Glomerular endothelial cell (primary cell): ENCODE results near the gene DLG5. TPM values are rescaled to one million over a fixed set of nuclear protein-coding genes. Genes with fewer than 3 reads are reported as not detected.
A peak's percentile ranks its signal among the peaks of the same experiment; 100 is the strongest.

Experiments used
- DNase-seq: peaks from one replicate; pipeline ENCODE4 v3.0.0-alpha.2; 2011; ENCODE audit warnings: low read depth, low spot score; ENCODE audit errors: extremely low read depth
- total RNA-seq: library from RNA; depleted of rRNA; stranded (reverse); fragments of >200 nt; gene quantifications from 2 replicates; pipeline ENCODE4 v1.2.3, GENCODE V29; 2015

DLG5 gene
- total RNA-seq, 1 donor from 2014 or later = 13.1 TPM

DNA sequence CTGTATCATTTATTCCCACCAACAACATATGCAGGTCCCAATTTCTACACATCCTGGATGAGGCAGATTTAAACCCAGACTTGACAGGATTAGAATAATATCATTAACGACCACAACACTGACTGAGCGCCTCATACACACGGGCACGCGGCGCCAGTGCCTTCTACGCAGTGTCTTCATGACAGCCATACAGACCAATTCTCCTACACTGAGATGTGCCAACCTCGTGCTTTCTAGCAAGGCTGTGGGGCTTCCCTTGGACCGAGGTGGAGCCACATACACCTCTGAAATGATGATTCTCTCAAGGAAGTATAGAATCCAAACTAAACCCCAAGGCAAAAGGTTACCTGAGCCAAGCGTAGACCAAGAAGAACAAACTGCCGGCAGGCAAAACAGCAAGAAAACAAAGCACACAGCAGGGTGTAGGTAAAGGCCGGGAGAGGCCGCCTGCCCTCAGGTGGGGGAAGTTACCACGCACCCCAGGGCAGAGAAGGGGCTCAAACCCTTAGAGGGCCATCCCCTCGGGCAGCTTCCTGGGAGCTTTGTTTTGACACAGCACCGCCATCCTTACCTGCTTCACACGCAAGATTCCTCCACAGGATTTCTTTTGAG lies 75.8 kb downstream of the DLG5 start:
- DNase-seq = no peak

- DNase-seq = no peak
Observed at GRCh38 chr10:77849039-77849664, 77.4 kb downstream of the DLG5 start.

DNA sequence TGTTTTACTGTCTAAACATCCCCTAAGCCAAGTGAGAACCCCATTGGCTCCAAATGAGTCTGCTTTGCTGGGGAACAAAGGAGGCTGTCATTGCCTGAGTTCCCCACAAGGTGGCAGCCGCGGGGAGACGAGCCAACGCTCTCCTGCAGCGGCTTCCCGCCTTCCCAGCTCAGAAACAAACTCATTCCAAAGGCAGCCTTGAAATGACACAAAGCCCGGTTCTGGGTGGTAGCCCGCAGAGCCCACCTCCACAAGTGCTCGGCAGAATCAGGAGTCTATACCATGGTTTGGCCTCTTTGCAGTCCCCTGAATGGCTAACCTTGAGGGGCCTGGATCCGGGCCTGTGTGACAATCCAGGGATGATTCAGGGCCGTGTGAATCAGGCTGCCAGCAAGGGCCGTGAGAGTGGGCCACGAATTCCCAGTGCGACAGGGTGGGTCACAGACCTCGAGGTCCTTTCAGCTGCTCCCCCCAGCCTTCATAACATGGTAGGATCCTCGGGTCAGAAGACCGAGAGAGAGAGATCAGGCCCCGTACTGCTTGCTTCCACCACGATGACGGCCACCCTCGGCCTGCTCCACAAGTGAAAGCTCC lies 79.7 kb downstream of the DLG5 start:
- DNase-seq = peak; percentile 25

- DNase-seq = no peak
Observed at GRCh38 chr10:77845451-77845850, 81.1 kb downstream of the DLG5 start.

- peak; percentile 64 for DNase-seq
Observed at GRCh38 chr10:77844713-77845445, 81.7 kb downstream of the DLG5 start.

DNA sequence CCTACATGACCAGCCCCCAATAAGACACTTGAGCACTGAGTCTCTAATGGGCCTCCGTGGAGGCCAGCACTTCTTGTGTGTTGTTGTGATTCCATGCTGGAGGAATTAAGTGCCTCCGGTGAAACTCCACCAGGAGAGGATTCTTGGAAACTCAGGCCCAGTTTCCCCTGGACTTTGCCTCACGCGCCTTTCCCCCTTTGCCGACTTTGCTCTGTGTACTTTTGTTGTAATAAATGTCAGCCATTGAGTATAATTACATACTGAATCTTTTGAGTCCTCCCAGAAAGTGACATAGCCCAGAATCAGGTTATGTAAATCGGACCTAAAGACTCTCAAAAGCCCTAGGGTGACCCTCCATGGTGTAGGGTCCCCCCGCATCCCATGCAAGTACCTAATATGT lies 82.4 kb downstream of the DLG5 start:
- DNase-seq = no peak

- no peak for DNase-seq
Observed at GRCh38 chr10:77843264-77843663, 83.3 kb downstream of the DLG5 start.

- DNase-seq = no peak
Observed at GRCh38 chr10:77842652-77843212, 83.8 kb downstream of the DLG5 start.

GRCh38 chr10:77841711-77842375 lies 84.7 kb downstream of the DLG5 start:
- no peak for DNase-seq

- DNase-seq = no peak
Observed at GRCh38 chr10:77840636-77841035, 85.9 kb downstream of the DLG5 start.

DNA sequence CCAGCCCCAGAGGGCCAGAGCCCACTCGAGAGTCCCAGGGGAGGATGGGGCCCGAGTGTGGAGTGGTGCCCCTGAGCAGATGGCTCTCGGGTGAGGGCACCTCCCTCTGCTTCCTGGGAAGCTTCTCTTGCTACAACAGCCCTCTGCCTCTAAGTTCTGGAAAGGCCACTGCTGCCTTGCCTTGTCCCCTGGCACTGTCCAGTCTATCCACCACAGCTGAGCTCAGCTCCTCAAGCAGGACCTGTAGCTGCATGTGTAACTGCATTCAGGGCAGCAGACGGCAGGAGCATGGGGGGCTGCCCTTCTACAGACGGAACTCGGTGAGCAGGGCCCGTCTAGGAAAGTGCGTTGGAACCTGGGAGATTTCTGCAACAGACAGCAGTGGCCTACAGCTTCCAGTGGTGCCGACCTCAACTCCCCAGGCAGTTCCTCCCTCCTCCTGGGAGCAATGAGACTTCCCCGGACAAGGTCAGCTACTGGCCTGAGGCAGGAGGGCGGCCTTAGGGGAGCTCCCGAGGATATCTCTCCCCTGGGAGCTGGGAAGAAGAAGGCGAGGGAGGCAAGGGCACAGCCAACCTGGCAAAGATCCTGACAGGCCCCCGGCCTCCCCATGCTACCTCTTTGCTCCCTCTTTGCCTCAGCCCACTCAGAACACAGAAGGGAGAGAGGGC lies 88.5 kb downstream of the DLG5 start:
- no peak for DNase-seq

DNA sequence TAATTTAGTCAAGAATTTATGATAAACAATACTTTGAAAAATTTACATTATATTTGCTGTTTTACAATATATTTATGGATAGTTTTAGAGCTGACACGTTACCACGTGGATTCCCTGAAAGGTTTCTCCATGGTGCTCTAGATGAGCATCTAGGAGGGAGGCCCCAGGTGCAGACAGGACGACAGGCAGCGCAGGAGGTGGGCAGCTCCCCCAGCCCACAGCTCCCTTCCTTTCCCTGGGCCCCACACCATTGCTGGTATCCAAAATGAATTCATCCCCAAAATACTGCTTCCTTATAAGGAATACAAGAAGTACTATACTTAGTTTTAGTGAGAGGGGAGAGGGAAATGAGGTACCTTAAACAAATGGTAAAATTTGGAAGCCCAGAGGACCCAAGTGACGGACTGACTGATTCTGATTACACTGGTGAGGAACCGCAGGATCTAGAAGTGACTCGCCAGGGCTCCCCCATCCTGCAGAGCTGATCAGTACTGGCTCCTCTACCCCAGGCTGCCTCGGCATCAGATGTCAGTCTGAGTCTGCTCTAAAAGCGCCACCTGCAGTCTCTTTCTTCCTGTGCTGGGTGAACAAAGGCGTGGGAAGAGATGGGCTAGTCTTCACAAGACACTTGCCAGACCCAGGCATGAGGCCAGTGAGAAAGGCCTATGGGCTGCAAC lies 89.2 kb downstream of the DLG5 start:
- no peak for DNase-seq

DNA sequence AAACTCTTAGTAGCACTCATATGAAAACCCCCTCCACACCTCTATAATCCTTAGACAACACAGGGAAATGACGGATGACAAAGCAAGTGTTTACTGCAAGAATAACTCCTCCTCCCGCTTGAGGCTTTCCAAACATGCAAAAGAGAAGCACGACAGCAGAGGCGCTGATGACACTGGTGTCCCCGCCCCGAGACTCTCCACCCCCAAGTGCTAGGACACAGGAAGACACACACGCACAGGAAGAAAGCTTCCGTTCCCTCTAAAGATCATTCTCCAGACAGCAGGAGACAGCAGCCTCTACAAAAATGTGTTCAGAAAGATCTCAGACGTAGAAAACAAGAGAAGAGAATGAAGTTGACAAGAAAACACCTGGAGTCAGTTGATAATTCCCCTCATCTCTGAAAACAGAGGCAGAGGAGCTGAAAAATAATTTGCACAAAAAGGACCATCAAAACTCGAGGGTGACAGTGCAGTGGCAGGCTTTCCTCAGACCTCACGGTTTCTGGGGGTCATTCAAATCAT lies 90.2 kb downstream of the DLG5 start:
- DNase-seq = peak; percentile 9

DNA sequence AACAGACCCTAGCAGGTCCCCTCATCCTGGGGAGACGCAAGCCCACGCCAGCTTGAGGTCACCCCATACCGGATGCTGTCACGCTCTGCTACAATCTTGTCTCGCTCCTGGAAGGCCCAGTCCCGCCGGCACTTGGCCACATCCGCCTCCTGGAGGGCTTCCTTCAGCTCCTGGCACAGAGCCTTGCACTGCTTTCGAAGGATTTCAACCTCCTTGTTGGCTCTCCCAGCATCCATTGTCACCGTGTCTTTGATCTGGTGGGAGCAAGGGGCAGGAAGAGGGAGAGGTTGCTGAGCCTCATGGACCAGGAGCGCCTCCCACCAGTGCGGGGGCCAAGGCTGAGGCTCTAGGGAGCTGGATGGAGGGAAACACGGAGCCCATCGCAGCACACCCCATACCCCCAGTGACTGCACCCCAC lies 90.9 kb downstream of the DLG5 start:
- no peak for DNase-seq

GRCh38 chr10:77834943-77835668 lies 91.4 kb downstream of the DLG5 start:
- DNase-seq = no peak

GRCh38 chr10:77834540-77834939 lies 92.0 kb downstream of the DLG5 start:
- DNase-seq = no peak

- DNase-seq = no peak
Observed at GRCh38 chr10:77833792-77834191, 92.8 kb downstream of the DLG5 start.

- DNase-seq = no peak
Observed at GRCh38 chr10:77833225-77833624, 93.3 kb downstream of the DLG5 start.

DNA sequence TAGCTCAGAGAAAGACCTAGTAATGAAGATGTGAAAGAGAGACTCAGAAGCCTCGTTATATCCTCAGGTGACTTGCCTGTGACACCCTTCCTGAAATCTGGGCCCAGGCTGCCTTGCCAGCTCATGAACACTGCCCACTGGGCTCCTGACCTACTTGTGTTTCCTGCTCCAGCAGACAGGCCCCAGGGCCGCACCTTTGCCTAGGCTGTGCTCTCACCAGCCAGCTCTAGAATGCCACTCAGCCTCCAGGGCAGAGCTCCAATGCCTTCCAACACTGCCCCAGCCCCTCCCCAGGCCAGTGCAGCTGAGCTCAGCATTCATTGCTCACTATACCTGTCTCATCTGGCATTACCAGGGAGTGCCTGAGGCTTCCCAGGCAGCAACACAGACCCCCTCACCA lies 94.3 kb downstream of the DLG5 start:
- DNase-seq = no peak
